ENCODE data around the gene IL1RN. TPM values are rescaled to one million over a fixed set of nuclear protein-coding genes. Genes with fewer than 3 reads are reported as not detected.

IL1RN gene
- total and polyA plus RNA-seq, 2 of the 13 experiments (the other 11 are each of a cell fraction or from before 2014, with no cell fraction given): 21.2 to 101 TPM

- TF ChIP-seq FLYWCH1 (CRISPR knock-in tag; IDR thresholded peaks at IDR 0.05): no peak
- TF ChIP-seq ZNF614 (CRISPR knock-in tag; IDR thresholded peaks at IDR 0.05; ENCODE audit: borderline replicate concordance): no peak
- TF ChIP-seq FOXM1 (CRISPR knock-in tag; IDR thresholded peaks at IDR 0.05): no peak
- 0 out of 2 replicates have a peak, but pooled peaks have one; percentile 35 for TF ChIP-seq ZNF234 (CRISPR knock-in tag; conservative IDR thresholded peaks at IDR 0.05)
- TF ChIP-seq HNF4G (IDR thresholded peaks at IDR 0.05; ENCODE audit: borderline replicate concordance, low read depth, low read length): 0 out of 2 replicates have a peak, but pooled peaks have one; percentile 30
- no peak for TF ChIP-seq HNF4G (CRISPR knock-in tag; IDR thresholded peaks at IDR 0.05; ENCODE audit: borderline replicate concordance, low read depth)
- TF ChIP-seq FOXO4 (CRISPR knock-in tag; conservative IDR thresholded peaks at IDR 0.05): no peak
- no peak for TF ChIP-seq ZMYM3 (CRISPR knock-in tag; IDR thresholded peaks at IDR 0.05)
- no peak for TF ChIP-seq ZNF530 (CRISPR knock-in tag; IDR thresholded peaks at IDR 0.05; ENCODE audit: low read depth)
- no peak; the same call in 1 of the 2 replicates for TF ChIP-seq ZNF772 (CRISPR knock-in tag; IDR thresholded peaks at IDR 0.05)
- peak; percentile 45 for TF ChIP-seq TEAD3 (CRISPR knock-in tag; optimal IDR thresholded peaks at IDR 0.05; ENCODE audit: borderline replicate concordance)
- TF ChIP-seq, protein P1, sequence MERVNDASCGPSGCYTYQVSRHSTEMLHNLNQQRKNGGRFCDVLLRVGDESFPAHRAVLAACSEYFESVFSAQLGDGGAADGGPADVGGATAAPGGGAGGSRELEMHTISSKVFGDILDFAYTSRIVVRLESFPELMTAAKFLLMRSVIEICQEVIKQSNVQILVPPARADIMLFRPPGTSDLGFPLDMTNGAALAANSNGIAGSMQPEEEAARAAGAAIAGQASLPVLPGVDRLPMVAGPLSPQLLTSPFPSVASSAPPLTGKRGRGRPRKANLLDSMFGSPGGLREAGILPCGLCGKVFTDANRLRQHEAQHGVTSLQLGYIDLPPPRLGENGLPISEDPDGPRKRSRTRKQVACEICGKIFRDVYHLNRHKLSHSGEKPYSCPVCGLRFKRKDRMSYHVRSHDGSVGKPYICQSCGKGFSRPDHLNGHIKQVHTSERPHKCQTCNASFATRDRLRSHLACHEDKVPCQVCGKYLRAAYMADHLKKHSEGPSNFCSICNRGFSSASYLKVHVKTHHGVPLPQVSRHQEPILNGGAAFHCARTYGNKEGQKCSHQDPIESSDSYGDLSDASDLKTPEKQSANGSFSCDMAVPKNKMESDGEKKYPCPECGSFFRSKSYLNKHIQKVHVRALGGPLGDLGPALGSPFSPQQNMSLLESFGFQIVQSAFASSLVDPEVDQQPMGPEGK (CRISPR knock-in tag; IDR thresholded peaks at IDR 0.05): no peak
- TF ChIP-seq ZNF616 (CRISPR knock-in tag; IDR thresholded peaks at IDR 0.05; ENCODE audit: low read depth): peak; percentile 10; the same call in 1 of the 2 replicates
- TF ChIP-seq TOPORS (CRISPR knock-in tag; IDR thresholded peaks at IDR 0.05): no peak
- peak; percentile 21; the same call in 1 of the 2 replicates for TF ChIP-seq TSC22D2 (CRISPR knock-in tag; IDR thresholded peaks at IDR 0.05; ENCODE audit: borderline replicate concordance)
- TF ChIP-seq MED8 (CRISPR knock-in tag; IDR thresholded peaks at IDR 0.05; ENCODE audit: insufficient replicate concordance): peak; percentile 11
- TF ChIP-seq GLI4 (CRISPR knock-in tag; IDR thresholded peaks at IDR 0.05; ENCODE audit: borderline replicate concordance): no peak
- no peak for TF ChIP-seq ZNF75D (CRISPR knock-in tag; IDR thresholded peaks at IDR 0.05; ENCODE audit: borderline replicate concordance)
- peak; percentile 74; the same call in 1 of the 2 replicates for TF ChIP-seq DZIP1 (CRISPR knock-in tag; IDR thresholded peaks at IDR 0.05)
- TF ChIP-seq ISX (CRISPR knock-in tag; conservative IDR thresholded peaks at IDR 0.05): 0 out of 2 replicates have a peak, but pooled peaks have one; percentile 51
- TF ChIP-seq MEIS2 (CRISPR knock-in tag; IDR thresholded peaks at IDR 0.05): 0 out of 2 replicates have a peak, but pooled peaks have one; percentile 5
- no peak for TF ChIP-seq HNRNPUL1 (IDR thresholded peaks at IDR 0.05; ENCODE audit: low read depth, low read length)
- no peak for TF ChIP-seq TMF1 (CRISPR knock-in tag; IDR thresholded peaks at IDR 0.05; ENCODE audit: low read depth)
- no peak for TF ChIP-seq MBNL3 (CRISPR knock-in tag; conservative IDR thresholded peaks at IDR 0.05)
- TF ChIP-seq ZNF232 (CRISPR knock-in tag; IDR thresholded peaks at IDR 0.05; ENCODE audit: borderline replicate concordance): no peak
Measured at GRCh38 chr2:113157118-113157896, 29.9 kb downstream of the IL1RN start (continued).
